ENCODE results near the gene SLC25A1. TPM values are rescaled to one million over a fixed set of nuclear protein-coding genes. Genes with fewer than 3 reads are reported as not detected.

Gene SLC25A1
- total and polyA plus RNA-seq, 2 of the 4 experiments (the other 2 are of a cell fraction), result 41.0 to 56.5 TPM

DNA sequence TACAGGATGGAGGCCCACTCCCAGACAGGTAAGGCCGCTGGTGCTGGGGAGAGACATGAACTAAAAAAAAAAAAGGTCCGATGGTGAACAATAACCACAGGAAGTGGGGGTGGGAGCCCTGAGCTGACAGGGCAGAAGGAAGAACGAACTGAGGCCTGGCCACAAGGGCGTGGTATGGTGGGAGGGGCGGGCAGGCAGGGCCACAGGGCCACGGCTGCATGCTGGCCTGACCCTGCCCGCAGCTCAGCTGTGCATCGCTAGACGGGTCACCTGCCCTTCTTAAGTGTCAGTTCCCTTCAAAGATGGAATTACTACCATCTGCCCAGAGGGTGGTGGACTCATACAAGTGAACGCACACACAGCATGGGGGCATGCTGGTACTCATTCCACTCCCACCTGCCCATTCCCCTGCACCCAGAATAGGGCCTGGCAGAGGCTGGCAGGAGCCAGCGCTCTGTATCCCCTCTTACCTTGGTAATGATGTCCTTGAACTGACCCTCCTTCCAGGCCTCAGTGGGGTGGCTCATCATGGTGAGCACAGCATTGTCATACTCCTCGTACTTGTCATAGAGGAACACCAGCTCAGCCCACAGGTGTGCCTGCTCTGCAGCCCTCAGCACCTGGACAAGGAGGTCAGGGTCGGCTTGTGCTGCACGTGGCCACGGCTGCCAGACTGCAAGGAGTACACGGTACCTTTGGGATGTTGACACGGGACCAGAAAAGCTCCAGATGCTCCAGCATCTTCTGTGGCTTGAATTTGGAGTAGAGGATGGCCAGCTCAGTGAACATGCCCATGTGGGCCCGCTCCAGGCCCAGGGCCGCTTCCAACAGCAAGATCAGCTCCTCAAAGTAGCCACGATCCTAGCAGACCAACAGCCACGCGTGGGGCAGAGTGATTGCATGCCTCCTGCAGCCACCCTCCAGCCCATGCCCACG is 17.5 kb upstream of the SLC25A1 start:
- DNase-seq, result no peak
- TF ChIP-seq, protein P1, sequence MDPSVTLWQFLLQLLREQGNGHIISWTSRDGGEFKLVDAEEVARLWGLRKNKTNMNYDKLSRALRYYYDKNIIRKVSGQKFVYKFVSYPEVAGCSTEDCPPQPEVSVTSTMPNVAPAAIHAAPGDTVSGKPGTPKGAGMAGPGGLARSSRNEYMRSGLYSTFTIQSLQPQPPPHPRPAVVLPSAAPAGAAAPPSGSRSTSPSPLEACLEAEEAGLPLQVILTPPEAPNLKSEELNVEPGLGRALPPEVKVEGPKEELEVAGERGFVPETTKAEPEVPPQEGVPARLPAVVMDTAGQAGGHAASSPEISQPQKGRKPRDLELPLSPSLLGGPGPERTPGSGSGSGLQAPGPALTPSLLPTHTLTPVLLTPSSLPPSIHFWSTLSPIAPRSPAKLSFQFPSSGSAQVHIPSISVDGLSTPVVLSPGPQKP (IDR thresholded peaks at IDR 0.05; ENCODE audit: borderline replicate concordance, low read depth, low read length), result no peak
- TF ChIP-seq FOS (IDR thresholded peaks at IDR 0.05; ENCODE audit: low read depth, low read length) (no peak), NFE2L2 (IDR thresholded peaks at IDR 0.05; ENCODE audit: low read depth, low read length) (no peak), CEBPB (IDR thresholded peaks at IDR 0.05; ENCODE audit: low read depth, low read length) (no peak), SMC3 (IDR thresholded peaks at IDR 0.05; ENCODE audit: low read depth, low read length) (no peak), RAD21 (IDR thresholded peaks at IDR 0.05; ENCODE audit: low read length) (no peak), RFX5 (IDR thresholded peaks at IDR 0.05; ENCODE audit: low read depth, low read length) (no peak), POLR2A (IDR thresholded peaks at IDR 0.05; ENCODE audit: low read depth, low read length) (no peak), MXI1 (IDR thresholded peaks at IDR 0.05; ENCODE audit: borderline replicate concordance, low read depth, low read length) (no peak), CHD1 (IDR thresholded peaks at IDR 0.05; ENCODE audit: low read depth, low read length) (no peak), BHLHE40 (IDR thresholded peaks at IDR 0.05; ENCODE audit: low read depth, low read length) (no peak), MAZ (IDR thresholded peaks at IDR 0.05; ENCODE audit: borderline replicate concordance, low read depth, low read length) (no peak), MAFK (IDR thresholded peaks at IDR 0.05; ENCODE audit: low read depth, low read length) (no peak)
- TF ChIP-seq, protein P2, sequence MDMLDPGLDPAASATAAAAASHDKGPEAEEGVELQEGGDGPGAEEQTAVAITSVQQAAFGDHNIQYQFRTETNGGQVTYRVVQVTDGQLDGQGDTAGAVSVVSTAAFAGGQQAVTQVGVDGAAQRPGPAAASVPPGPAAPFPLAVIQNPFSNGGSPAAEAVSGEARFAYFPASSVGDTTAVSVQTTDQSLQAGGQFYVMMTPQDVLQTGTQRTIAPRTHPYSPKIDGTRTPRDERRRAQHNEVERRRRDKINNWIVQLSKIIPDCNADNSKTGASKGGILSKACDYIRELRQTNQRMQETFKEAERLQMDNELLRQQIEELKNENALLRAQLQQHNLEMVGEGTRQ (IDR thresholded peaks at IDR 0.05; ENCODE audit: low read depth, low read length), result no peak
- TF ChIP-seq, protein P3, sequence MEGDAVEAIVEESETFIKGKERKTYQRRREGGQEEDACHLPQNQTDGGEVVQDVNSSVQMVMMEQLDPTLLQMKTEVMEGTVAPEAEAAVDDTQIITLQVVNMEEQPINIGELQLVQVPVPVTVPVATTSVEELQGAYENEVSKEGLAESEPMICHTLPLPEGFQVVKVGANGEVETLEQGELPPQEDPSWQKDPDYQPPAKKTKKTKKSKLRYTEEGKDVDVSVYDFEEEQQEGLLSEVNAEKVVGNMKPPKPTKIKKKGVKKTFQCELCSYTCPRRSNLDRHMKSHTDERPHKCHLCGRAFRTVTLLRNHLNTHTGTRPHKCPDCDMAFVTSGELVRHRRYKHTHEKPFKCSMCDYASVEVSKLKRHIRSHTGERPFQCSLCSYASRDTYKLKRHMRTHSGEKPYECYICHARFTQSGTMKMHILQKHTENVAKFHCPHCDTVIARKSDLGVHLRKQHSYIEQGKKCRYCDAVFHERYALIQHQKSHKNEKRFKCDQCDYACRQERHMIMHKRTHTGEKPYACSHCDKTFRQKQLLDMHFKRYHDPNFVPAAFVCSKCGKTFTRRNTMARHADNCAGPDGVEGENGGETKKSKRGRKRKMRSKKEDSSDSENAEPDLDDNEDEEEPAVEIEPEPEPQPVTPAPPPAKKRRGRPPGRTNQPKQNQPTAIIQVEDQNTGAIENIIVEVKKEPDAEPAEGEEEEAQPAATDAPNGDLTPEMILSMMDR (conservative IDR thresholded peaks at IDR 0.05; ENCODE audit: low read depth, low read length), result no peak

More for the DNA sequence above, 17.5 kb upstream of the SLC25A1 start:
- Histone ChIP-seq H3K56ac (ENCODE audit: extremely low read depth, insufficient read depth, low read length) (no peak overlapping the region), H3K9ac (ENCODE audit: low read depth, low read length) (no peak overlapping the region), H4K20me1 (ENCODE audit: insufficient read depth, low read length) (no peaks in the 10 kb centered on the region), H3K9me3 (ENCODE audit: control insufficient read depth, insufficient read depth, low read length) (no peaks in the 10 kb centered on the region), H3K18ac (ENCODE audit: low read depth, low read length) (no peak overlapping the region), H3K4ac (ENCODE audit: low read depth, low read length) (no peak overlapping the region), H3K4me3 (ENCODE audit: insufficient read depth, low read depth, low read length) (no peak overlapping the region), H3K9me1 (ENCODE audit: insufficient read depth, low read length) (peaks cover 11% of the 10 kb centered on the region), H2BK120ac (ENCODE audit: low read depth, low read length) (no peak overlapping the region), H3K27ac (ENCODE audit: insufficient read depth, low read length) (no peak overlapping the region), H4K8ac (ENCODE audit: low read depth in 2 of 2, low read length in 2 of 2) (no peak overlapping the region), H3K4me2 (ENCODE audit: low read depth, low read length) (no peak overlapping the region), H3K79me1 (ENCODE audit: low read depth in 1 of 2, low read length in 2 of 2) (no peaks in the 10 kb centered on the region), H2BK5ac (ENCODE audit: low read depth, low read length, poor library complexity, severe bottlenecking) (no peak overlapping the region), H2BK15ac (ENCODE audit: low read depth, low read length) (no peak overlapping the region), H4K5ac (ENCODE audit: low read depth, low read length) (no peak overlapping the region), H3K36me3 (ENCODE audit: control insufficient read depth, insufficient read depth, low read length) (peaks cover 12% of the 10 kb centered on the region; the same call in 1 of the 2 replicates), H4K91ac (ENCODE audit: insufficient read depth, low read depth, low read length) (no peak overlapping the region), H2BK20ac (ENCODE audit: low read depth, low read length) (no peak overlapping the region), H2AK9ac (replicated peaks; ENCODE audit: low read depth, low read length, poor library complexity) (peak overlapping the region; percentile 5), H3K23ac (ENCODE audit: low read depth, low read length) (no peak overlapping the region), H2AK5ac (ENCODE audit: low read depth, low read length) (no peak overlapping the region), H3K27me3 (ENCODE audit: control insufficient read depth, insufficient read depth, low read length) (no peaks in the 10 kb centered on the region), H3K14ac (replicated peaks; ENCODE audit: low read depth, low read length) (no peak overlapping the region), H2AFZ (replicated peaks; ENCODE audit: low read length, poor library complexity) (no peak overlapping the region), H3K4me1 (ENCODE audit: control insufficient read depth, insufficient read depth, low read length) (no peaks in the 10 kb centered on the region)
- no peak for ATAC-seq (ENCODE audit: low read depth)
- intact Hi-C loops (cut with micrococcal nuclease), result no loop called here
- in situ Hi-C loops (cut with MboI; ENCODE audit: low sequenced_read_pairs), result no loop called here
- ChIA-PET POLR2A (ENCODE audit: unreplicated experiment) (no interaction called here), CTCF (no interaction called here)
- dilution Hi-C loops (cut with HindIII; ENCODE audit: low sequenced_read_pairs, unreplicated experiment), result no loop called here
- no TSS peak for BruUV-seq (replicated peaks)
- 85% methylated on average over 12 of the region's 23 CpGs; no CpG with 5 or more reads in 1 of the 2 experiments for WGBS, 2 experiments (ENCODE audit: extremely low coverage in 2 of 2, insufficient read length in 1 of 2)
